CD4-positive, alpha-beta T cell treated with Interleukin-15 for 1 hour (primary cell): ENCODE data around the gene NCR1.
"Not testable (repeated sequence)": the region's sequence is repeated elsewhere in the genome, so short reads cannot be mapped to it uniquely, and the experiment has no call there.

Experiments used
- DNase-seq: peaks from one replicate; pipeline ENCODE4 v3.0.0-alpha.2; 2020

The NCR1 gene

DNA sequence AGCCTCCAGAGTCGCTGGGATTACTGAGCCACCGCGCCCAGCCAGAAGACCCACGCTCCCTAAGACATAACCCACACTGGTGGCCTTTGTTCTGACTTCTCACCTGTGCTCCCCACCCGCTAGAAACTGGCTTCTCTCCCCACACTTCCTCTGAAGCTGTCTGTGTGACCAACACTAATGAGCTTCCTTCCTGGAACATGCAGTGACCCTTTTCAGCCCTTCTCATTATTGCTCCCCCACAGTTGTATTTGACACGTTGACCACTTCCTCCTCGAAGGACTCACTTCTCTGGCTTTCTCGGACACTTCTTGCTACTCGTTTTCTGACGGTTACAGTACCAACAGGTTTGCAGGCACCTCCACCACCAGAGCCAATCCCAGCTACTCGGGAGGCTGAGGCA, 10.9 kb downstream of the NCR1 start:
- no peak for DNase-seq

DNA sequence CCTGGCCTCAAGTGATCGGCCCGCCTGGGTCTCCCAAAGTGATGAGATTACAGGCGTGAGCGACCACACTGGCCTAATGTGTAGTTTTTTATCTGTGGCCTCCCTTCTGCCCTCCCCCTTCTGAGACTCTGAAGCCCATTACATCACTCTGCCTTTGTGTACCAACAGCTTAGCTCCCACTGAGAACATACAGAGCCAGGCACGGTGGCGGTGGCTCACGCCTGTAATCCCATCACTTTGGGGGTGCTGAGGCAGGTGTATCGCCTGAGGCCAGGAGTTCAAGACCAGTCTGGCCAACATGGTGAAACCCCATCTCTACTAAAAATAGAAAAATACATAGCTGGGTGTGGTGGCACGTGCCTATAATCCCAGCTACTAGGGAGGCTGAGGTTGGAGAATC, 12.6 kb downstream of the NCR1 start:
- DNase-seq, result no peak

DNA sequence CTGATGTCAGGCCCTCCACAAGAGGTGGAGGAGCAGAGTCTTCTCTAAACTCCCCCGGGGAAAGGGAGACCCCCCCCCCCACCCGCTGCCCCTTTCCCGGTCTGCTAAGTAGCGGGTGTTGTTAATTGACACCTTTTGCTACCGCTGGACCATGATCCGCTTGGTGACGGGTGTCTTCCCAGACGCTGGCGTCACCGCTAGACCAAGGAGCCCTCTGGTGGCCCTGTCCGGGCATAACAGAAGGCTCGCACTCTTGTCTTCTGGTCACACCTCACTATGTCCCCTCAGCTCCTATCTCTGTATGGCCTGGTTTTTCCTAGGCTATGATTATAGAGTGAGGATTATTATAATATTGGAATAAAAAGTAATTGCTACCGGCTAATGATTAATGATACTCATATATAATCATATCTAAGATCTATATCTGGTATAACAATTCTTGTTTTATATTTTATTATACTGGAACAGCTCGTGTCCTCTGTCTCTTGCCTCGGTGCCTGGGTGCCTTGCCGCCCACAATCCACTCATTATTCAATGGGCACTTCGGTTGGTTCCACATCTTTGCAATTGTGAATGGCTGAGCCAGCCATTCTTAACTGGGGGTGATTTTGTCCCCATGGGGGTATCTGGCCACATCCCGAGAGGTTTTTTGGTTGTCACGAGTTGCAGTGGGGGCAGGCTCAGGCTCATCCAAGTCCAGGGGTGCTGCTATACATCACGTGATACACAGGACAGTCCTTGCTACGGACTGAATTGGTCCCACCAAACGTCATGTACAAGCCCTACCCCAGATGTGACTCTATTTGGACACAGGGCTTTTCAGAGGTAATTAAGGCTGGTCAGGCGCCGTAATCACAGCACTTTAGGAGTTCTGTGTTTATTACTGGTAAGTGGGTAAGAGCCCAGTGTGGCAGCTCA, 14.0 kb downstream of the NCR1 start:
- DNase-seq, result peak; percentile 30

DNA sequence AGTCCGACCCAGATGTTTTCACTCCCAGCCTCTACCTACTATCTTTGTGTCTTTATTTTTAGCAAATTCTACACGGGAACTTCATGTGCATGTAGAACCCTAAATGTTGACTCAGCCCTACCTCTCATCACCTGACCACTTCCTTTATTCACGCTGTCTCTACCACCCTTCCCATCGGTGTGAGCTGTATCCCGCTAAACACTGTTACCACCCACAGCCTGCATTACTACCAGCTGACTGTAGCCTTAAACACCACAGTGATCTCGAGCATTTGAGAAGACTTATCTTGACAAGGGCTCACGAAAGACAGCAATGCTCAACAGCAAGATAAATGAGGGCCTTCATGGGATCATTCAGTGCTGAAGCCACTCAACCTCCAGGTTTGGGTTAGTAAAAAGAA, 15.1 kb downstream of the NCR1 start:
- DNase-seq, result no peak

DNA sequence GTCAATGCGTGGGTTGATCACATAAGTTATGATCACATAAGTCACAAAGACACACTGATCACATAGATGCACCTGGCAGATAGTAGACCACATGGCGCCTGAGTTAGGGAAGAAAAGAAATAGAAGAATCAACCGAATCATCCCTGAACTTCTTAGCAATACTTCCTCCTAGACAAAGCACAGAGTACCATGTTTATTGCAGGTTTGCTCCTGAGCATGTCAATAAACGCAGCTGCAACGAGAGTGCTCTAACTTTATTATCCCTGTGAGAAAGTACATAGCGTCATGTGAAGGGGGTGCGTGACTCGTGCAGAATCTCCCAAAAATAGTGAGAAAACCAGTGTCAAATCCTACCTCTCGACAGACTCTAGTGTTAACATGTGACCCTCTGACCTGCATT, 17.3 kb downstream of the NCR1 start:
- DNase-seq, result no peak

DNA sequence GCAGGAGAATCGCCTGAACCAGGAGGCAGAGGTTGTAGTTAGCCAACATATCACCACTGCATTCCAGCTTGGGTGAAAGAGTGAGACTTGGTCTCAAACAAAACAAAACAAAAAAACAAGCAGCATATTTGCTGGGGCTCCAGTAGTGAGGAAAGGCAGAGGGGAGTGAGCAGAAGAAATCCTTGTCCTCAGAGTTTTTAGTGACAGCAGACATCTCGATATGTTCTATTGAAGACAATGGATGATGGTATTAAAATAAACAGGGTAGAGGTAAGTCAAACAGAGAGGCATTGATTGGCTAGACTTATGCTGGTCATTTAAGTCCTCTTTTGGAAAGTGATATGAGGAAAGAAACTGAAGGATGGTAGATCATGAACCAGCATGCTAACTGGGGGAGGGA, 22.4 kb downstream of the NCR1 start:
- DNase-seq, result no peak

DNA sequence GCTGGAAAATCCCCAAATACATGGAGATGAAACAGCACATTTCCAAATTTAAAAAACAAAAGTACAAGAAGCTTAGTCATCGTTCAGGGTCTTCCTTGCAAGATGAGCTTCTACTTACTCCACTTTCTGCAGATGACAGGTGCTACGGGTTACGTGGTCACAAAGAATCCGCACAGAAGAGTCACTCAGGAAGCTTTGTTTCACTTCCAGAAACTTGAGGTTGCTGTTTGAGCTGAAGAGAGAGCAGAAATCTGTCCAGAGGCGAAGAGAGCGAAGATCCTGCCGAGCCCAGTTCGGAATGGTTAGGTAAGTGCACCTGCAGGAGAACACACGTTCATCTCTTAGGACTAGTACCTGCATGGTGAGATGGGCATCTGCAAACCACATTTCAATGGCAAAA, 32.0 kb downstream of the NCR1 start:
- no peak for DNase-seq

DNA sequence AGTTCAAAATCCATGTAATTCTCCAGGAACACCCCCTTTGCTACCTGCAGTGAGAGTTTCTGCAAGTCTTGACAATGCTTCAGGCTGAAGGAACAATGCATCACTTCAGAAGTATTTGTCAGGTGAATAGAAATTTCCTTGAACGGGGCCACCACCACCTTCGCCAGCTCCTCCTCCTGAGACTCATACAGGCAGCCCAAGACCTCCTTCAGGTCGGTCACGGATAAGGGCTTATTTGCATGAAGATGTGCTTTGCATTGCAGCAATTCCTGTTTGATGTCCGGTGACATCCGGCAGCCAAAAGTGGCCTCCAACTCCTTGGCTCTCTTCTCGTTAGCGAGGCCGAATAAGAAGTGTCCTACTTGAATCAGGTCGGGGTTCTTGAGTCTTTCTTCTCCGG, 33.0 kb downstream of the NCR1 start:
- DNase-seq, result no peak

DNA sequence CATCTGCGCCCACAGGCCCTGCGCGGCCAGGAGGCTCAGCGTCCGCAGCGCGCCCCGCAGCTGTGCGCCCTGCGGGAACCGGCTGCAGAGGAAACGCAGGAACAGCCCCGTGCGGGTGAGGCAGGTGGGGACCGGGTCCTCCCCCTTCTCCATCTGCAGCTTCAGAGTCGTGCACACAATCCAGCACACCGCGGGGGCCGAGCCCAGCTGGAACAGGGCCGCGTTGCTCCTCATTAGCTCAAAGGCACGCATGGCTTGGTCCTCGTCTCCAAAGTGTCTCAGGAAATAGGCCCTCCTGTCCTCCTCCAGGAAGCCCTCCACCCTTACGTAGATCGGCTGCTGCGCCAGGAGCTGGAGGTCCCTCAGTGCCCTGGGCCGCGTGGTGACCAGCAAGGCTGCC, 33.6 kb downstream of the NCR1 start:
- not testable (repeated sequence) for DNase-seq

DNA sequence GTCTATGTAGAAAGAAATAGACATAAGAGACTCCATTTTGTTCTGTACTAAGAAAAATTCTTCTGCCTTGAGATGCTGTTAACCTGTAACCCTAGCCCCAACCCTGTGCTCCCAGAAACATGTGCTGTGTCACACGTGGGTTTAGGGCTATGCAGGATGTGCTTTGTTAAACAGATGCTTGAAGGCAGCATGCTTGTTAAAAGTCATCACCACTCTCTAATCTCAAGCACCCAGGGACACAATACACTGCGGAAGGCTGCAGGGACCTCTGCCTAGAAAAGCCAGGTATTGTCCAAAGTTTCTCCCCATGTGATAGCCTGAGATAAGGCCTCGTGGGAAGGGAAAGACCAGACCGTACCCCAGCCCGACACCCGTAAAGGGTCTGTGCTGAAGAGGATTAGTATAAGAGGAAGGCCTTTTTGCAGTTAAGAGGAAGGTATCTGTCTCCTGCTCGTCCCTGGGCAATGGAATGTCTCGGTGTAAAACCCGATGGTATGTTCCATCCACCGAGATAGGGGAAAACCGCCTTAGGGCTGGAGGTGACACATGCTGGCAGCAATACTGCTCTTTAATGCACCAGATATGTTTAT, 37.9 kb downstream of the NCR1 start:
- DNase-seq, result not testable (repeated sequence)

DNA sequence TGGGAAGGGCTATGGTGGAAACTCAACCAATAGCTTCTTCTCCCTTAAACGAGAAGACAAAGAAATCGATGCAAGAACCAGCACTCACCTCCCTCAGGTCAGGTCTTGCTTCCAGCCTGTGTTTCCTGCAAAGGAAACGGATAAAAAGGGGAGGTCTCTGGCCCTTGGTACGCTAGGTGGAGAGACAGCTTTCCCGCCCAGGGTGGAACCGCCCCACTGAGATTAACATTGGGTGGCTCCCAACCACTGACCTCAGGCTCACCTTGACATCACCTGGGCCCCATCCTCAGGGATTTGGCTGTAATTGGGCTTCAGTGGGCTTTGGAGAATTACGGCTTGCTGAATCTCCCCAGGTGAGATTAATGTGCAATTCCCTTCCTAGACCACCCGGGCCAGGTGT, 41.4 kb downstream of the NCR1 start, which contains the start of gene NLRP7:
NLRP7 (minus strand) TSS at position 150 of the 400 bp plus-strand sequence.
- no peak for DNase-seq

DNA sequence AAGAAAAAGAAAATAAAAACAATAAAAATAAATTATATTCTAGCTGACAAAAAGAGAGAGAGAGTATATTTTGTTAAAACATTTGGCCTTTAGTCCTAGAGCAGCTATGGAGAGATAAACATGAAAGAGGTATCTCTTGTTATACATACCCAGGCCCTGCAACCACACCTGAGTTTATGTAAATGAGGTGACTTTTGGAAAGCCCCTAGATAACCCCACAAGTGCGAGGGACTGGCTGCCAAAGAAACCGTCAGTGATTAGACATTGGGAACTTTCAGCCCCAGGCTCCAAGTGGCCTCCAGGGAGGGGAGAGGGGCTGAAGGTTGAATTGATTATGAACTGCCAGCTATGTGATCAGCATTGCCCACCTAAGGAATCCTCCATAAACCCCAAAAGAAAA, 43.5 kb downstream of the NCR1 start:
- no peak for DNase-seq

DNA sequence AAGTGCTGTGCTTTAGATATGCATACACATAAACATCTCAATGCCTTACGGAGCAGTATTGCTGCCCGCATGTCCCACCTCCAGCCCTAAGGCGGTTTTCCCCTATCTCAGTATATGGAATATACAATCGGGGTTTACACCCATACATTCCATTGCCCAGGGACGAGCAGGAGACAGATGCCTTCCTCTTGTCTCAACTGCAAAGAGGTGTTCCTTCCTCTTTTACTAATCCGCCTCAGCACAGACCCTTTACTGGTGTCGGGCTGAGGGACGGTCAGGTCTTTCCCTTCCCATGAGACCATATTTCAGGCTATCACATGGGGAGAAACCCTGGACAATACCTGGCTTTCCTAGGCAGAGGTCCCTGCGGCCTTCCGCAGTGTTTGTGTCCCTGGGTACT, 44.6 kb downstream of the NCR1 start:
- DNase-seq, result not testable (repeated sequence)

DNA sequence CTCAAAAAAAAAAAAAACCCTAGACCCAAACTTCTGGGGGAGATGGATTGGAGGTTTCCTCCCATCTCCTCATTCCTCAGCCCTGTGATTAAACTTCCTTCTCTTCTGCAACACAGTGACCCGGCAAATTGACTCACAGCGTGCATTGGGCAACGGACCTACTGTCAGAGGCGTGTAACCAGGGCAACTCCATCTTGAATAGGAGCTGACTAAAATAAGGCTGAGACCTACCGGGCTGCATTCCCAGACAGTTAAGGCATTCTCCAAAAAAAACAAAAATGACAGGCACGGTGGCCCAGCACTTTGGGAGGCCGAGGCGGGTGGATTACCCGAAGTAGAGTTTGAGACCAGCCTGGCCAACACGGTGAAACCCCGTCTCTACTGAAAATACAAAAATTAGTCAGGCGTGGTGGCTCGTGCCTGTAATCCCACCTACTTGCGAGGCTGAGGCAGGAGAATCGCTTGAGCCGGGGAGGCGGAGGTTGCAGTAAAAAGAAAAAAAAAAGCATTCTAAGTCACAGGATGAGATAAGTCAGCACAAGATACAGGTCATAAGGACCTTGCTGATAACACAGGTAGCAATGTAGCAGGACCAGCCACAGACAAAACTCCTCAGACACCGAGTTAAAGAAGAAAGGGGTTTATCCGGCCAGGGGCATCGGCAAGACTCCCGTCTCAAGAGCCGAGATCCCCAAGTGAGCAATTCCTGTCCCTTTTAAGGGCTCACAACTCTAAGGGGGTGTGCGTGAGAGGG, 46.8 kb downstream of the NCR1 start:
- DNase-seq, result peak; percentile 76

DNA sequence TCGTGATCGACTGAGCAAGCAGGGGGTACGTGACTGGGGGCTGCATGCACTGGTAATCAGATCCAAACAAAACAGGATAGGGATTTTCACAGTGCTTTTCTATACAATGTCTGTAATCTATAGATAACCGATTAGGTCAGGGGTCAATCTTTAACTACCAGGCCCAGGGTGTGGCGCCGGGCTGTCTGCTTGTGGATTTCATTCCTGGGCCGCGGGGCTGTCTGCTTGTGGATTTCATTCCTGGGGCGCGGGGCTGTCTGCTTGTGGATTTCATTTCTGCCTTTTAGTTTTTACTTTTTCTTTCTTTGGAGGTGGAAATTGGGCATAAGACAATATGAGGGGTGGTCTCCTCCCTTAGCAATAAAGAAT, 47.4 kb downstream of the NCR1 start:
- DNase-seq, result not testable (repeated sequence)

DNA sequence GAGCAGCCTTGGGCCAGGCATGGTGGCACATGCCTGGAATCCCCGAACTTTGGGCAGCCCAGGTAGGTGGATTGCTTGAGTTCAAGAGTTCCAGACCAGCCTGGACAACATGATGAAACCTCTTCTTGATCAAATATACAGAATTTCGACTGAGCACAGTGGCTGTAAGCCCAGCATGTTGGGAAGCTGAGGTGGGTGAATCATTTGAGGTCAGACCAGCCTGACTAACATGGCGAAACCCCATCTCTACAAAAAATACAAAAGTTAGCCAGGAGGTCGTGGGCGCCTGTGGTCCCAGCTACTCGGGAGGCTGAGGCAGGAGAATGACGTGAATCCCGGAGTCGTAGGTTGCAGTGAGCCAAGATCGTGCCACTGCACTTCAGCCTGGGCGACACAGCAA, 49.4 kb downstream of the NCR1 start:
- DNase-seq, result no peak

DNA sequence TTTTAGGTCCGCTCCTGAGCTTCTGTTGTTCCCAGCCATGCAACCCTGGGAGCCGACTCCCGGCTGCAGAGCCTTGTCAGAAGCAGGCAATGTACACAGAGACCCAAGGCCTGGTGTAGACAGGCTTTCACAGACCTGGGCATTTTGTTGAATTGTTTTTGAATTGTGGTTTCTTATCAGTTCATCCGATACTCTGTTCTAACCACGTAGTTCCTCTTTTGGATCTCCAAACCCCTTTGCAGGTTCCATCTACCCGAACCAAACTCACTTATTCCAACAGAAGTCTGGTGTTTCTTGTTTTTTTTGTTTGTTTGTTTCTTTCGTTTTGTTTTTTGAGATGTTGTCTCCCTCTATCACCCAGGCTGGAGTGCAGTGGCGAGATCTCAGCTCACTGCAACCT, 53.9 kb downstream of the NCR1 start:
- no peak for DNase-seq
